ENCODE results near the gene PIK3C3.
A peak's percentile ranks its signal among the peaks of the same experiment; 100 is the strongest.

The PIK3C3 gene

GRCh38 chr18:41954827-41955613 is at the start of gene PIK3C3:
Gene PIK3C3 (plus strand): TSS chr18:41955234. CDS start chr18:41955292, 58 bp downstream.
- peak; percentile 86 to 88 for DNase-seq

- DNase-seq, result no peak
Measured at GRCh38 chr18:41905786-41906527, 49.1 kb upstream of the PIK3C3 start.

- DNase-seq, result peak; percentile 28 to 49
Measured at GRCh38 chr18:41906528-41907146, 48.4 kb upstream of the PIK3C3 start.

- DNase-seq, result no peak
Measured at GRCh38 chr18:41917181-41917580, 37.9 kb upstream of the PIK3C3 start.

- no peak for DNase-seq
Measured at GRCh38 chr18:41921770-41922169, 33.3 kb upstream of the PIK3C3 start.

GRCh38 chr18:41922176-41922575 is 32.9 kb upstream of the PIK3C3 start:
- DNase-seq, result no peak

GRCh38 chr18:41922841-41923240 is 32.2 kb upstream of the PIK3C3 start:
- DNase-seq, result no peak

GRCh38 chr18:41923446-41923845 is 31.6 kb upstream of the PIK3C3 start:
- DNase-seq, result peak; percentile 46 to 66

GRCh38 chr18:41928581-41928980 is 26.5 kb upstream of the PIK3C3 start:
- DNase-seq, result no peak

GRCh38 chr18:41932899-41933298 is 22.1 kb upstream of the PIK3C3 start:
- DNase-seq, result no peak

GRCh38 chr18:41933778-41934177 is 21.3 kb upstream of the PIK3C3 start:
- no peak for DNase-seq

GRCh38 chr18:41936471-41937134 is 18.4 kb upstream of the PIK3C3 start:
- DNase-seq, result no peak

- DNase-seq, result no peak
Measured at GRCh38 chr18:41938445-41938844, 16.6 kb upstream of the PIK3C3 start.

GRCh38 chr18:41939326-41939725 is 15.7 kb upstream of the PIK3C3 start:
- no peak for DNase-seq

GRCh38 chr18:41940506-41941215 is 14.4 kb upstream of the PIK3C3 start:
- DNase-seq, result no peak

- DNase-seq, result no peak
Measured at GRCh38 chr18:41942254-41942653, 12.8 kb upstream of the PIK3C3 start.

GRCh38 chr18:41948544-41949110 is 6.4 kb upstream of the PIK3C3 start:
- no peak for DNase-seq

- DNase-seq, result no peak
Measured at GRCh38 chr18:41949206-41949920, 5.7 kb upstream of the PIK3C3 start.

GRCh38 chr18:41955688-41956087 is 654 bp downstream of the PIK3C3 start:
- DNase-seq, result no peak

- DNase-seq, result no peak
Measured at GRCh38 chr18:41959045-41959444, 4.0 kb downstream of the PIK3C3 start.

- no peak for DNase-seq
Measured at GRCh38 chr18:41965634-41966255, 10.7 kb downstream of the PIK3C3 start.

Measured in AML-193 (cell line).